ENCODE results near the gene TEAD4.

The TEAD4 gene

DNA sequence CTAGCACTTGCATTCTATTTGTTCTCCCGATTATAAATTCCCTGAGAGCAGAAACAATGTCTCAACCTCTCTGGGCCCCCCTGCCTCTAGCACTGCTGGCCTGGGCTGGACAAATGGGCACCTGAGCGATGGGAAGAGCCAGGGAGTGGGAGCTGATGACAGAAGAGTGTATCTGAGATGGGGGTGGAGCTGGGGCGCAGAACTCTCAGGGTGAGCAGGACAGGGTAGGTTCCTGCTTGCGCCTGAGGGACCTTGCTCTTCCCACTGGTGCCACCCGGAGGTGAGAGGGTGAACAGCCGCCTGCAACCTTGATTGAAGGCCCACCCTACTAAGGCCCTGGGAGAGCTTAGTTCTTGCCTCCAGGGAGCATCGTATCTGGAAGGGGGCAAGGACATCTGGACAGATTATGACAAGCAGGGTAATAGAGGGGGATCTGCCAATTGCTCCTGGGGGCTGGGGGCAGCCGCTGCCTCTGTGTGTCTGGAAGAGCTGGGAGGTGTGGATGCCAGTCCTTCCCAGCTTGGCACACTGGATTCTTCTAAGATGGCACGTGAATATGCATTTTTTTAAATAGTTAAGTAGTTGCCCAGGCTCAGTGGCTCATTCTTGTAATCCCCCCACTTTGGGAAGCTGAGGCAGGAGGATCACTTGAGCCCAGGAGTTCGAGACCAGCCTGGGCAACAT lies 75.0 kb downstream of the TEAD4 start:
- DNase-seq = peak; percentile 69

- peak; percentile 19 for DNase-seq
Observed at GRCh38 chr12:3035171-3035570, 76.0 kb downstream of the TEAD4 start.

GRCh38 chr12:3035815-3036702 lies 76.9 kb downstream of the TEAD4 start:
- no peak for DNase-seq

DNA sequence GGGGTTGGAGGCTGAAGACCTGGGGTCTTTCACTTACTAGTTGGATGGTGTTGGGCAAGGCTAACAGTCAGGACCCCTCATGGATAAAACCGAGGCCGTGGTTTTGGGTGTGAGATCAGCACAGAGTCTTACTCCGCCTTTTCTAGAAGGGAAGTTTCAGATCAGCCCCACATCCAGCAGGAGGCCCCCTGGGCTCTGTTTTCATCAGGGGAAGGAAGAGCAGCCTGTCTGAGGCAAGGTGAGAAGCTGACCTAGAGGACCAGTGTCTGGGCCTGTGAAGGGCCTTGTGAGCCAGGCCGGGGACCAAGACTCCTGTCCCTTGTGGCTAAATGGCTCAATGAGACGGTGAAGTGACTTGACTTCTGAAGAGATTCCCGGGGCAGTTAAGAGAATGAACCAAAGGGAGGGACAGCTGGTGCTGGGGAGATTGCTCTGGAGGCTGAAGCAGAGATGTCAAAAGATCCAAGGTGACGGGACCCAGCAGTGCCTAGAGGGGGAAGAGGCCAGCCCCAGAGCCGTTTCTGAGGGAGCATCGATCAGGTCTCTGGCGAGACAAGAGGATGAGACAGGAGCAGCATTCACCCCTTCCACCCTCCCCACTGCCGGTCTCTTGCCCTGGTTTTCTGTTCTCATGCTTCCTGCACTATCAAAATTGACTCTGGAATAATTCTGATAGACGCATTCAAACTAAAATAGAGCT lies 77.9 kb downstream of the TEAD4 start:
- no peak for DNase-seq

GRCh38 chr12:3038166-3038565 lies 79.0 kb downstream of the TEAD4 start:
- DNase-seq = no peak

DNA sequence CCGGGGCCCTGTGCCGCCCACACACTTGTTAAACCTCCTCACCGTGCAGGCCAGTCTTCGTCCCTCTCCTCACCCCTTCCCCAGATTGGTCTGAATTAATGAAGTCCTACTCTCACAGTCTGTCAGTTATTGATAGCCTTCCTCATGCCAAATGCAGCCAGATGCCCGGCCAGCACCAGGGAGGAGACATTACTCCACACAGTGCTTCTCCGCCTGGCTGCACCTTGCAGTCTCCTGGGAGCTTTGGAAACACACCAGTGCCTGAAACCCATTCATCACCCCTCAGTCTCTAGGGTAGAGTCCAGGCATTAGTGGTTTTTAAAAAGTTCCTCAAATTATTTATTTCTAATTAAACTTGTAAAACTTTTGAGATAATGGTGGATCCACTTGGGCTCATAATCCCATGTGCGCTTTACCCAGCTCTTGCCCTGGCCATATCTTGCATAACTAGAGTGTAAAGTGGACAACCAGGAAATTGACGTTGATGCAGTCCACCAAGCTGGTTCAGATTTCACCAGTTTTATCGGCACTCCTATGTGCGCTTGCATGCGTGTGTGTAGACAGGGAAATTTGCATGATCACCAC lies 79.8 kb downstream of the TEAD4 start:
- no peak for DNase-seq

DNA sequence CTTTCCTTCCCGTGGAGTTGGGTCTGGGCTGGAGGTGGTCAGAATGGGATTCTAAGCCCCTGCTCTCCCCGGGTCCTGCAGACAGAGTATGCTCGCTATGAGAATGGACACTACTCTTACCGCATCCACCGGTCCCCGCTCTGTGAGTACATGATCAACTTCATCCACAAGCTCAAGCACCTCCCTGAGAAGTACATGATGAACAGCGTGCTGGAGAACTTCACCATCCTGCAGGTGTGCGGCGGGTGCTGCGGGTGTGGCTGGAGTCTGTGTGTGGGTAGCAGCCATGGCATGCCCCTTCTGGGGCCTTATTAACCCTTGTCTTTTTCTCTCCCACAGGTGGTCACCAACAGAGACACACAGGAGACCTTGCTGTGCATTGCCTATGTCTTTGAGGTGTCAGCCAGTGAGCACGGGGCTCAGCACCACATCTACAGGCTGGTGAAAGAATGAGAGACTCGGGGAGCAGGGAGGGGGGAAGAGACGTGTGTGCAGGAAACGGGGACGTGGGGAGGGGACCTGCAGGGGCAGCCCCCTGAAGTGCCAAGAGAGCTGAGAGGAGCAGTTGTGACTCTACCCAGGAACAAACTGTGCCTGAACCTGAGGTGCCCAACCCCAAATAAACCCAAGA lies 80.9 kb downstream of the TEAD4 start:
- no peak for DNase-seq

DNA sequence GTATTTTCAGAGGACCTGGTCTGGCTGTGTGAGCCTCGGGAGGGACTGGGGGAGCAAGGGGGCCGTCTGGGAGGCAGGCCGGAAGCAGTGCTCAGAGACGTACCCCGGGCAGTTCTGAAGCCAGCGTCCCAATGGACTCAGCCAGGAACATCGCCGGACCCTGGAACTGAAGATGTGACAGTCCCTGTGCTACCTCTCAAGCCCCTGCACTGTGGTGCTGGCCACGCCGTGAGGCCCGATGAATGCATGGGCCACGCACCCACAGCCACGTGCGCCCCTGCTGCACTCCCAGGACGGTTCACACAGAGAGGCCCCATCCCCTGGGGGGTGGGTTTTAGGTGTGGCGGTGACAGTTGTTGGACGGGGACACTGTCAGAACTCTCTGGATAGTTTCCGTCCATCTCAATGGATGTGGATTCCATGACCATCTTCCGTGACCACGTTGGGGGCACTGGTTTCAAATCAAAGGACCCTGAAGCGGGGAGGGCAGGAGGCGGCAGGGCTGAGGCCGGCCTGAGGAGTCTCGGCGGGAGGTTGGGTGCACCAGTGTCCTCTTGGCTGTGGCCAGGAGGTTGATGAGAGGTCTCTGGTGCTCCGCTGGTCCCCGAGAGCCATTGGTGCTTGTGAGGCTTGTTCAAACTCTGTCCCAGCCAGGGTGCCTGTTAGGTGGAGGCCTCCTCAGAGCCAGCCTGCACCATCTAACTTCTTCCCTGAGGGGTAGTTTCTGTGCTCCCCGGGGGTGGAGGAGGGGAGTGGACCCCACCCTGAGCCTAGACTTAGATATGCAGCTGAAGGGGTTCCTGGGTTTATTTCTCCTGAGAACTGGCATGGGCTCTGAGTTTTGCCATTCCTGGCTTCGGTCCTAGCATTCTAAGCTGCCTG lies 81.7 kb downstream of the TEAD4 start:
- DNase-seq = no peak

DNA sequence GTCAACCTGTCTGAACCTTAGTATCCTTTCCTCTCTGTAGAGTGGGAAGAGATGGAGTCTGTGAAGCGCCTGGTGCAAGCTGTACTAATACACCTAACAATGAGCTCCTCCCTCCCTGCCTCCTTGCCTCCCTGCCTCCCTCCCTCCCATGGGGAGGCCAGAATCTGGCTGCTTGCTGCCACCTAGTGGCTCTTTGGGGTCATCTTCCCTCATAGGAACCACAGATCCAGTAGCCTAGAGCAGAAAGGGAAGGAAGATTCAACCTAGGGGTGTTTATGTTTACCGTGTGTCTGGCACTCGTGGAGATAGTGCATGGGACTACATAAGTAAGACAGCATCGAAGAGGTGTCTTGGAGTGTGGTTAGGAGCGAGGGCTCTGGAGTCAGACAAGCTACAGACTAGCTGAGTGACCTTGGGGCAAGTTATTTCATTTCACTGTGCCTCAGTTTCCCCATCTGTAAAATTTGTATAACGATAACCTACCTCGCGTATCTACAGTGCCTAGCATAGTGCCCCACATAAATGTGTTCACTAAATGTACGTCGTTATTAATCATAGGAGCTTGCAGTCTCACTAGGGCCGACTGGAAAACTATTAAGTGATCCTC lies 82.5 kb downstream of the TEAD4 start:
- DNase-seq = peak; percentile 75

DNA sequence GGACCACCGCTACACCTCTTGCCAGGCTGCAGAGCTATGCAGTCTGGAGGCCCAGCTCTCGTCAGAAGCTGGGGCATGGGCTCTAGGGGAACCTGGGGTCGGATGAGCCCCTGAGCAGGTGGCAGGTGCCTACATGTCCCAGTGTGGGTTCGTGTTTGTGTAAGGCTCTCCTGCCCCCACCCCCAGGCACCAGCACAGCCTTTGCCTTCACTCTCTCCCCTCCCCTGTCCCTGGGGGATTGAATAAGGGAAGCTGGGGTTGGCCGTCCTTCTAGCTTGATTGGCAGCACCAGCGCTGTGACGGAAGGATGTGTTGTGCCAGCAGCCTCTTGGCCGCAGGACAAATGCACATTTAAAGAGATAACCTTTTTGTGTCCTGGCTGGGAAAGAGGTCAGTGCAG lies 83.2 kb downstream of the TEAD4 start:
- no peak for DNase-seq

DNA sequence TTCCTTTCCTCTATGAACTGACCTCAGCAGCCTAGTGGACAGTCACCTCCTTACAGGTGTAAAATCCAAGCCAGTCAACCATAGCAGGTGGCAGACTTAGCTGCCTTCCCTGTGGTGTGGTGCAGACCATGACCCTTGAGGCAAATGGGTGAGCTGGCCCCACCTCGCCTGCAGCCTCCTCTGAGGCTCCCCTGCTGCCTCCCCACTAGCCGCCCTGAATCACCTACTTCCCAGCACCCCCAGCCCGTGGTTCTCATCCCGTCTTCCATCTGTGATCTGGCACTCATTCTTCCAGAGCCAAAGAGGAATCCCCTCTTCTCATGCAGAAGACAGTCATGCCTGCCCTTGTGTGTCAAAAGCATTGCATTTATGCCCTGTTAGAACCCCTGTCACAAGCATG lies 83.6 kb downstream of the TEAD4 start:
- DNase-seq = no peak

- DNase-seq = no peak
Observed at GRCh38 chr12:3043406-3043805, 84.2 kb downstream of the TEAD4 start.

GRCh38 chr12:3044141-3044630 lies 85.0 kb downstream of the TEAD4 start:
- no peak for DNase-seq

DNA sequence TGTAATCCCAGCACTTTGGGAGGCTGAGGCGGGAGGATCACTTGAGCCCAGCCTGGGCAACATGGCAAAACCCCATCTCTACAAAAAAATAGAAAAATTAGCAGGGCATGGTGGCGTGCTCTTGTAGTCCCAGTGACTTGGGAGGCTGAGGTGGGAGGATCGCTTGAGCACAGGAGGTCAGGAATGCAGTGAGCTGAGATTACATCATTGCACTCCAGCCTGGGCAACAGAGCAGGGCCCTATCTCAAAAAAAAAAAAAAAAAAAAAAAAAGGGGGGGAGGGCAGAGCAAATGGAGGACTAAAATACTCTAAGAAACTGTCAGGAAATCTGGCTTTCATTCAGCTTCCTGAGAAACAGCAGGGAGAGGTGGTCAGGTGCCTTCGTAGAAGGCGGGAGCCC lies 86.3 kb downstream of the TEAD4 start:
- DNase-seq = no peak

- no peak for DNase-seq
Observed at GRCh38 chr12:3045989-3046388, 86.8 kb downstream of the TEAD4 start.

GRCh38 chr12:3046441-3047200 lies 87.4 kb downstream of the TEAD4 start:
- no peak for DNase-seq

GRCh38 chr12:3047961-3048360 lies 88.8 kb downstream of the TEAD4 start:
- no peak for DNase-seq

DNA sequence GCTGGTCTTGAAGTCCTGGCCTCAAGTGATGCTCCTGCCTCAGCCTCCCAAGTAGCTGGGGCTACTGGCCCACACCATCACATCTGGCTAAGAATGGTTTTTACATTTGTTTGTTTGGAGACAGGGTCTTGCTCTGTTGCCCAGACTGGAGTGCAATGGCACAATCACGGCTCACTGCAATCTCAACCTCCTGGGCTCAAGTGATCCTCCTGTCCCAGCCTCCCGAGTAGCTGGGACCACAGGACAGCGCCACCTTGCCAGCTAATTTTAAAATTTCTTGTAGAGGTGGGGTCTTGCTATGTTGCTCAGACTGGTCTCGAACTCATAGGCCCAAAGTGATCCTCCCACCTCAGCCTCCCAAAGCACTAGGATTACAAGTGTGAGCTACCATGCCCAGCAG lies 89.3 kb downstream of the TEAD4 start:
- no peak for DNase-seq

DNA sequence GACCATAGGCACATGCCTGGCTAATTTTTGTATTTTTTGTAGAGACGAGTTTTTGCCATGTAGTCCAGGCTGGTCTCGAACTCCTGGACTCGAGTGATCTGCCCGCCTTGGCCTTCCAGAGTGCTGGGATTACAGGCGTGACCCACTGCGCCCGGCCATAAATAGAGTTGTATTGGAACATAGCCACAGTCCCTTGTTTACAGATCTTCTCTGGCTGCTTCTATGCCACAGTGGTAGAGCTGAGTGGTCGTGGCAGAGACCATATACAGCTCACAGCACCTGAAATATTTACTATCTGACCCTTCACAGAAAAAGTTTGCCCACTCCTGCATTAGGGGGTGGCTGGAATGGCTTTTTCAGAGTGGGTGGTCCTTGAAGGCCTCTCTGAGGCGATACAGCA lies 90.0 kb downstream of the TEAD4 start:
- no peak for DNase-seq

GRCh38 chr12:3049611-3050249 lies 90.5 kb downstream of the TEAD4 start:
- no peak for DNase-seq
